ENCODE measurements around the gene DNAAF8.

DNAAF8 gene

DNA sequence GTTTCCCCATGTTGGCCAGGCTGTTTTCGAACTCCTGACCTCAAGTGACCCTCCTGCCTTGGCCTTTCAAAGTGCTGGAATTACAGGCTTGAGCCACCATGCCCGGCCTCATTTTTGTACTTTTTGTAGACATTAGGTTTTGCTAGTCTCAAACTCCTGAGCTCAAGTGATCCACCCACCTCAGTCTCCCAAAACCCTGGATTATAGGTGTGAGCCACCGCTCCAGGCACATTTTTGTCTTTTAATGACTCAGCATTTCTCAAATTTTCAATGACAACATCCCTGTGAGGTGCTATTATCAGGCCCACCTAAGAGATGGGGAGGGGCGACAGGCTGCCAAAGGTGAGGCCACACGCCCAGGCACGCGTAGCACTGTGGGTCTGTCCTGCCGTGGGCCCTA is 52.7 kb downstream of the DNAAF8 start:
- Histone ChIP-seq H3K27me3 (ENCODE audit: insufficient read depth, low read length, poor library complexity) (no peaks in the 10 kb centered on the region), H3K27ac (ENCODE audit: low read length) (no peak overlapping the region), H3K9me3 (ENCODE audit: insufficient read depth, low read length, severe bottlenecking) (no peaks in the 10 kb centered on the region), H3K4me2 (ENCODE audit: insufficient read depth, low read length) (no peak overlapping the region), H3K9ac (ENCODE audit: low read depth, low read length) (no peak overlapping the region), H3K4me1 (ENCODE audit: insufficient read depth, low read length) (no peaks in the 10 kb centered on the region), H3K4me3 (ENCODE audit: low read depth in 1 of 2, low read length in 2 of 2) (no peak overlapping the region), H3K79me2 (ENCODE audit: insufficient read depth, low read length) (no peaks in the 10 kb centered on the region), H2AFZ (ENCODE audit: low read depth, low read length) (no peak overlapping the region), H4K20me1 (ENCODE audit: insufficient read depth, low read length) (no peaks in the 10 kb centered on the region), H3K36me3 (ENCODE audit: insufficient read depth, low read length) (no peaks in the 10 kb centered on the region)
- TF ChIP-seq EZH2 (IDR thresholded peaks at IDR 0.05; ENCODE audit: borderline replicate concordance, low read depth, low read length, severe bottlenecking): no peak
- TF ChIP-seq, protein P1, sequence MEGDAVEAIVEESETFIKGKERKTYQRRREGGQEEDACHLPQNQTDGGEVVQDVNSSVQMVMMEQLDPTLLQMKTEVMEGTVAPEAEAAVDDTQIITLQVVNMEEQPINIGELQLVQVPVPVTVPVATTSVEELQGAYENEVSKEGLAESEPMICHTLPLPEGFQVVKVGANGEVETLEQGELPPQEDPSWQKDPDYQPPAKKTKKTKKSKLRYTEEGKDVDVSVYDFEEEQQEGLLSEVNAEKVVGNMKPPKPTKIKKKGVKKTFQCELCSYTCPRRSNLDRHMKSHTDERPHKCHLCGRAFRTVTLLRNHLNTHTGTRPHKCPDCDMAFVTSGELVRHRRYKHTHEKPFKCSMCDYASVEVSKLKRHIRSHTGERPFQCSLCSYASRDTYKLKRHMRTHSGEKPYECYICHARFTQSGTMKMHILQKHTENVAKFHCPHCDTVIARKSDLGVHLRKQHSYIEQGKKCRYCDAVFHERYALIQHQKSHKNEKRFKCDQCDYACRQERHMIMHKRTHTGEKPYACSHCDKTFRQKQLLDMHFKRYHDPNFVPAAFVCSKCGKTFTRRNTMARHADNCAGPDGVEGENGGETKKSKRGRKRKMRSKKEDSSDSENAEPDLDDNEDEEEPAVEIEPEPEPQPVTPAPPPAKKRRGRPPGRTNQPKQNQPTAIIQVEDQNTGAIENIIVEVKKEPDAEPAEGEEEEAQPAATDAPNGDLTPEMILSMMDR (IDR thresholded peaks at IDR 0.05; ENCODE audit: borderline replicate concordance, extremely low read depth, low read length, poor library complexity, severe bottlenecking): no peak
- DNase-seq: no peak
- ATAC-seq (ENCODE audit: insufficient read depth, low read depth): no peak

DNA sequence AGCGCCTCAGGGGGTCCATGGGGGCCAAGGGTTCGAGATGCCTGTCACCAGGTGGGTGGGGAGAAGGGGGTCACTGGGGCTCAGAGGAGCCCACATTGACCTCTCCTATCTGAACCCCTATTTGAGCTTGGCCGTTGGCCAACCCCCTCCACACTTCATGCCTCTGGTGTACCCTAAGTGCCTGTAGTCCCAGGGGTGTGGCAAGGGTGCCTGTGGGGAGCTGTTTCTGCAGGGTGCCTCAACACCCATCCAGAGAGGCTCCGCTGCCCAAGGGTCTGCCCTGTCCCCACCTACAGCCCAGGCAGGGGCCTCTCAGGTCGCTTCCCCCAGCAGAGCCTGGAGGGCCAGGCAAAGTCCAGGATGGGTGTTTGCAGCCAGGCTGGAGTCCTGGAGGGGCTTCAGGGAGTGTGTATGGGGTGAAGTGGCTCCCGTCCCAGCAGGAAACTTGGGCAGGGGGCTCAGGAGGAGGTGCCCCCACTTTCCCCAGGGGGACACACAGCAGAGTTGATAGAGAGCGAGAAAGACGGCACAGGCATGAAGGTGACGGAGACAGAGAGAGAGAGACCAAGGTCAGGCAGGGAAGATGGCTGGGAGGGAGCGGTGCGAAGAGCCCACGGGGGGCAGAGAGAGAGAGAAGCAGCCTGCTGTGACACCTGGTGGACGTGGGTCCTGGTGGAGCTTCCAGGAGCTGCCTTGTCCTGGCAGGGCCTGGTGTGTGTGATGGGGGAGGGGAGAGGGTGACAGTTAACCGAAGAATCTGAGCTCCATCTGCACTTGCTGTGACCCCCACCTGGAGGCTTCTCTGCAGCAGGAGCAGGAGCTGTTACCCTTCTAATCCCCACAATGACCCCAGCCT is 53.5 kb downstream of the DNAAF8 start, which contains the start of gene SEPTIN12:
SEPTIN12 (minus strand) TSS at position 719 of the 856 bp plus-strand sequence; CDS start at position 19, 700 bp downstream.
- Histone ChIP-seq H4K20me1 (ENCODE audit: insufficient read depth, low read length) (no peaks in the 10 kb centered on the region), H3K36me3 (ENCODE audit: insufficient read depth, low read length) (no peaks in the 10 kb centered on the region), H2AFZ (ENCODE audit: low read depth, low read length) (no peak within 1 kb of the TSS), H3K4me2 (ENCODE audit: insufficient read depth, low read length) (no peak within 1 kb of the TSS), H3K4me3 (ENCODE audit: low read depth in 1 of 2, low read length in 2 of 2) (no peak within 1 kb of the TSS), H3K79me2 (ENCODE audit: insufficient read depth, low read length) (no peaks in the 10 kb centered on the region), H3K4me1 (ENCODE audit: insufficient read depth, low read length) (no peaks in the 10 kb centered on the region), H3K9me3 (ENCODE audit: insufficient read depth, low read length, severe bottlenecking) (no peaks in the 10 kb centered on the region), H3K27ac (ENCODE audit: low read length) (no peak within 1 kb of the TSS), H3K27me3 (ENCODE audit: insufficient read depth, low read length, poor library complexity) (no peaks in the 10 kb centered on the region), H3K9ac (ENCODE audit: low read depth, low read length) (no peak within 1 kb of the TSS)
- TF ChIP-seq, protein P1 (IDR thresholded peaks at IDR 0.05; ENCODE audit: borderline replicate concordance, extremely low read depth, low read length, poor library complexity, severe bottlenecking): peak; percentile 15
- TF ChIP-seq EZH2 (IDR thresholded peaks at IDR 0.05; ENCODE audit: borderline replicate concordance, low read depth, low read length, severe bottlenecking): no peak
- ATAC-seq (ENCODE audit: insufficient read depth, low read depth) (peak; percentile 37; the same call in 1 of the 3 replicates), DNase-seq (no peak)

DNA sequence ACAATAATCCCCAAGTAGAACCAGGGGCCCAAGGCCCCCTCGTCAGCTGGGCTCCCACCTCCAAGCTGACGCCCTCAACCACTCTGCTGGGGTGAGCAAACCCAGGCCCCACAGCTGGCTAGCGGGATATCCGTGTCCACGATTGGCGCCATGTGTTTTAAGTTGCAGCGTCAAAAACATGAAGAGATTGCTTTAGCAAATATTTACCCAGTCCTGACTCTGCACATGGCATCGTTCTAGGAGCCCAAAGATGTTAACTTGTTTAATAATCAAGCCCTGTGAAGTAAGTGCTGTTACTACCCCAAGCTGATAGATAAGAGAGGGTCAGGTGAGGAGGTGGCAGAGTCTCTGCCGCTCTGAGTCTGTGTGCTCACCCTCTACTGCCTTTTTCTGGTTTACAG is 54.2 kb downstream of the DNAAF8 start:
- ATAC-seq (ENCODE audit: insufficient read depth, low read depth) (no peak), DNase-seq (no peak)
- TF ChIP-seq EZH2 (IDR thresholded peaks at IDR 0.05; ENCODE audit: borderline replicate concordance, low read depth, low read length, severe bottlenecking): no peak
- TF ChIP-seq, protein P1 (IDR thresholded peaks at IDR 0.05; ENCODE audit: borderline replicate concordance, extremely low read depth, low read length, poor library complexity, severe bottlenecking): no peak
- Histone ChIP-seq H3K4me2 (ENCODE audit: insufficient read depth, low read length) (no peak overlapping the region), H4K20me1 (ENCODE audit: insufficient read depth, low read length) (no peaks in the 10 kb centered on the region), H3K4me3 (ENCODE audit: low read depth in 1 of 2, low read length in 2 of 2) (no peak overlapping the region), H3K9me3 (ENCODE audit: insufficient read depth, low read length, severe bottlenecking) (no peaks in the 10 kb centered on the region), H3K9ac (ENCODE audit: low read depth, low read length) (no peak overlapping the region), H3K36me3 (ENCODE audit: insufficient read depth, low read length) (no peaks in the 10 kb centered on the region), H3K79me2 (ENCODE audit: insufficient read depth, low read length) (no peaks in the 10 kb centered on the region), H3K27me3 (ENCODE audit: insufficient read depth, low read length, poor library complexity) (no peaks in the 10 kb centered on the region), H2AFZ (ENCODE audit: low read depth, low read length) (no peak overlapping the region), H3K4me1 (ENCODE audit: insufficient read depth, low read length) (no peaks in the 10 kb centered on the region), H3K27ac (ENCODE audit: low read length) (no peak overlapping the region)

All from DND-41 (cell line).